DMS153 treated with DMSO at 0.1 percent for 48 hours (cell line): ENCODE data around the gene RASIP1.
A peak's percentile ranks its signal among the peaks of the same experiment; 100 is the strongest.
"Not testable (repeated sequence)": the region's sequence is repeated elsewhere in the genome, so short reads cannot be mapped to it uniquely, and the experiment has no call there.

Experiments
- DNase-seq: peaks from one replicate; lab custom pipeline; 2025; ENCODE audit not compliant: unreplicated experiment; lab: John Stamatoyannopoulos, UW

RASIP1 gene

GRCh38 chr19:48735031-48735615 is 5.3 kb downstream of the RASIP1 start:
- no peak for DNase-seq

DNA sequence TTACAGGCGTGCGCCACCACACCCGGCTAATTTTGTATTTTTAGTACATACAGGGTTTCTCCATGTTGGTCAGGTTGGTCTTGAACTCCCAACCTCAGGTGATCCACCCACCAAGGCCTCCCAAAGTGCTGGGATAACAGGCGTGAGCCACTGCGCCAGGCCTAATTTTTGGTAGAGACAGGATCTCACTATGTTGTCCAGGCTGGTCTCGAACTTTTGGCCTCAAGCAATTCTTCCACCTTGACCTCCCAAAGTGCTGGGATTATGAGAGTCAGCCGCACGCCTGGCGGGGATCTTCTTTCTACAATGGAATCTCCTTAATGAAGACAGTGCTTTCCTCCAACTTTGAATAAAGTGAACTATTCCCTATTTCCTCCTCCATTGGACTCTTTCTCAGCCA is 5.8 kb downstream of the RASIP1 start:
- no peak for DNase-seq

DNA sequence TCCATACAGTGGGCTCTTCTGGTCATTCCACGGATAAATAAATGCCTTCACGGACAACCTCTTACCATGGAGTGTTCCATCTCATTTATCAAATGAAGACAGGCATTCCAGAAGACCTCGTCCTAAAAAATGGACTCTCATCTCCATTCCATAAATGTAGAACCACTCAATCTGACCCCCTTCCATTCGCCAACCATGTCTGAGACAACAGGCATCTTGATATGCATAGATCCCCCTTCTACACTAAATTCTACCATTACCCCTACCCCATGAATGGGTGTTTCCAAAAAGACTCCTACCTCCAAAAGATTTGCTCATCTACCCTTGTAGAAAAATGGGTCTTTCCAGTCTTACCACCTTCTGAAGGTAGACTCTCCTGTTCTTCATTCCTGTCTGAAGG is 9.0 kb downstream of the RASIP1 start:
- no peak for DNase-seq

GRCh38 chr19:48728911-48729664 is 11.3 kb downstream of the RASIP1 start:
- DNase-seq, result no peak

GRCh38 chr19:48726556-48726955 is 13.9 kb downstream of the RASIP1 start:
- DNase-seq, result no peak

DNA sequence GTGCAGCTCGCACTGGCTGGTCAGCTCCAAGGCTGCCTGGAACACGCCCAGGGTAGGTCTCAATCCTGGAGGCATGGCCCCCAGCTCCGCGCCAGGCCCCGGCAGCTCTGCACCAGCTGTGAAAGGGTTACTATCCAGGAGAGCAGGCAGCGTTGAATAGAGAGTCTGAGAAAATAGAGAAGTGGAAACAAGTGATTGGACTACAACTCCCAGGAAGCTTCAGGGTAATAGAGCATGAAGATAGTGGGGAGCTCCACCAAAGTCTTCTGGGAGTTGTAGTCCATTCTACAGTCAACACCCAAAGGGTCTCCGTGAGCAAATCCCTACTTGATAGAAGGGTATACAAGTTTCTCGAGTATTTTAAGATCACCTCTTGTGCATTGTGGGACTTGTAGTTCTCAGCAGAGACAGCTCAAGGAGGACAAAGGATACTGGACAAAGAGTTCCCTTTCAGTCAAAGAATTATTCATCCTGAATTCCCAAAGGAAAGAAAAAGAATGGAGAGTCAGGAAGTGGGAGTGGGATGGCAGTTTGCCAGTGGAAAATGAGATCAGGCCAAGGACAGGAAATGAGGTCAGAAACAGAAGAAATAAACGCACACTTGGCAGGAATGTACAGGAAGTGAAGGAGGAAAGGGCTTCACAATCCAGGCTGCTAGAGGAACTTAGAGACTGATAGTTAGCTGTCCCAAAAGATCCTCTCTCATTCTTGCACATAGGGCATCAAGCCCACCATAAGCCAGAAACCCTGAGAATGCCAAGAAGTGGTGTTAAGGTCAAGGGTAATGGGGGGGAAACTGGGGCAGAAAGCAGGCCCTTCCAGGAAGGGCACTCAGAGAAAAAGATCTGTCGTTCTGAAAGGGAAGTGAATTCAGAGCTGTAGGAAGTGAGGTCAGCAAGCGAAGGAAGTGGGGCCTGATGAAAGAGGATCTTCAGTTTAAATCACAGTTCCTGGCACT is 15.3 kb downstream of the RASIP1 start:
- DNase-seq, result peak; percentile 91

GRCh38 chr19:48722196-48722708 is 18.2 kb downstream of the RASIP1 start:
- no peak for DNase-seq

DNA sequence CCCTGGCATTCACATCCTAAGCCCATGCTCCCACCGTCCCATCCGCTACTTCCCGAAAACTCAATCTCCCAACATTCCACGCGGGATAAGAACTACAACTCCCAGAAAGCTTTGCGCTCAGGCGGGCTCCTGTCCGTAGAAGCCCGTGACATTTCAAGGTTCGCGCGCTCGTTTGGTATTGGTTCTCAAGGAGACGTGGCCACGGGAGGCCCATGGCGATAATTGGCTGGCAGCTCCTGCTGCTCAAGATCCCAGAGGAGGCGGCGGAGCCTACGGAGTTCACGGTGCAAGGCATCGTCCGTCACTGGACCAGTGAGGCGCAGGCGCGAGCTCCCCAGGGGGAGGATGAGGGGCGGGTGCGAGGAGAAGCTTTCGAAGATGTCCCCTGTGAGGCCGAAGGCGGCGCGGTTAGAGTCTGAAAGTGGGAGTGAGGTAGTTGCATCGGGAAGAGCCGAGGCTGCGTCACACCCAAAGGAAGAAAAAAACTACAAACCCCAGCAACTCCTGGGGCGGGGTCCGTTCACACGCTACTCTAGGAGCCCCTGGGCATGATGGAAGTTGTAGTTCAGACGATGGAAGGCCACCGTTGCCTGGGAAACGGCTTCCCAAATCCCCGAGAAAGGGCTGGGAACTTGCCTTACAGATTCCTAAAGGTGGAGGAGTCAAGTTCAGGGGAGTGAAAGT is 19.7 kb downstream of the RASIP1 start:
- peak; percentile 98 for DNase-seq

- no peak for DNase-seq
These were observed 20.2 kb downstream of the RASIP1 start for GRCh38 chr19:48720251-48720612.

GRCh38 chr19:48719263-48720171 is 20.9 kb downstream of the RASIP1 start, which contains the start of gene MAMSTR:
MAMSTR (minus strand) TSS chr19:48719725; CDS start chr19:48719031, 694 bp downstream.
- no peak for DNase-seq

- no peak for DNase-seq
These were observed 21.6 kb downstream of the RASIP1 start for GRCh38 chr19:48718711-48719231.

GRCh38 chr19:48718106-48718505 is 22.3 kb downstream of the RASIP1 start:
- not testable (repeated sequence) for DNase-seq

GRCh38 chr19:48716562-48717291 is 23.7 kb downstream of the RASIP1 start:
- no peak for DNase-seq

DNA sequence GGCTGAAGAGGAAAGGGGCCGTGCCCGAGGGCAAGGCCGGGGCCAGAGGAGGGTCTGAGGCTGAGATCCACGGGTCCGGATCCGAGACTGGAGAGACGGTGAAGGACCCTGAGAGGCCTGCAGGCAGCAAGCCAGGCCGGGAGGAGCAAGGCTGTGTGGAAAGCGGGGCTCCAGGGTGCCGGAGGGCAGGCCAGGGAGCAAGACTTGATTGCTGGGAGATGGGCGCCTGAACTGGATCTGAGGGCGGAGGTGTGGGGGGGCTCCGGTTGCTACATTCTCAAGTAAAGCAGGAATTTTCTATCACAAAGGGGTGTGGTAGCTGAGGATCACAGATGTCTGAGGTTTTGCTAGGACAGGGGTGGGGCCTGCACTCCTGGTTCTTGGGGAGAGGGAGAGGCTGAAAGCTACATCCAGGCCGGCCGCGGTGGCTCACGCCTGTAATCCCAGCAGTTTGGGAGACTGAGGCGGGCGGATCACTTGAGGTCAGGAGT is 24.7 kb downstream of the RASIP1 start:
- DNase-seq, result no peak

DNA sequence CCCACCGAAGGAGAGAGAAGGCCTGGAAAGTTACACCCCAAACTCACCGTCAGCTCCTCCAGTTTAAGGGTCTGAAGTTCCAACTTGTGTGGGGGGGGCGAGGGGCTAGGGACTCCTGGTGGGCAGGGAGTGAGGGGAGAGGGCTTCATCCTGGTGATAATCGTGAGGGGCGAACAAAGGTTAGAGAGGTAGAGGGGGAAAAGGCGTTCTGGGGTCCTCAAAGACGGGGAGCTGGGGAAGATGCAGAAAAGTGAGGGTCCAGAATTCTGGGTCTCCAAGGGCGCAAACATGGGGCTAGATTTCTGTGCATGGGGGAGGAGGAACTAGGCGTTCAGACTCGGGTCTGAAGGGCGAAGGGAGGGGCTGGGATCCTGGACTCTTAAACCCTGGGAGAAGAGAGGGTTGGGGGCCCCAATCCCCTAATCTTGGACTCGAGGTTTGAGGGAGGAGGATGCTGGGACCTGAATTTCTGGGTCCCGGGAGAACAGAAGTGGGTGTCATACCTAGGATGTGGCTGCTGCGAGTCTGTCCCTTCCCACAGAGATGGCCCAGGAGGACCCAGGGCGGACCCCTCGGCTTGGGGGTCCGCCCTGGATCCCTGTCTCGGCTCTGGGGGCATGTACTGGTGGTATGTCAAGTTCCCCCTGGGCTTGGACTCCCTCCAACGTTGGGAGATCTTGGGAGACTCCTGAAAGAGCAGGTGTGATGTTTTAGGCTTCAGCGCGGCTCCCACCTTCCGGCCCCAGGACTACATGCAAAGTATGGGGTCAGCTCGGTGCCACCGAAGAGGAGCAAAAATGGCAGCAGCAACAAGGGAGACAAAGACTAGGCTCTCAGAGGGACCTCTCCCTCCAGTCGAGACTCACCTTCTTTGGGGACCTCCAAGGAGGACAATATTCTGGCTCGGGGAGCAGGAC is 25.4 kb downstream of the RASIP1 start:
- DNase-seq, result no peak

GRCh38 chr19:48713864-48714755 is 26.3 kb downstream of the RASIP1 start:
- peak; percentile 98 for DNase-seq
